Stimulated activated CD4-positive, alpha-beta T cell treated with anti-CD3 and anti-CD28 coated beads, Interleukin-2, amount 100 ng/mL, for 24 hours (primary cell): ENCODE results near the gene TIE1.
"Not testable (repeated sequence)": the region's sequence is repeated elsewhere in the genome, so short reads cannot be mapped to it uniquely, and the experiment has no call there.

Experiments used
- DNase-seq, 2 donors: peaks; one replicate each; pipeline ENCODE4 v3.0.0-alpha.2; 2020

The TIE1 gene

DNA sequence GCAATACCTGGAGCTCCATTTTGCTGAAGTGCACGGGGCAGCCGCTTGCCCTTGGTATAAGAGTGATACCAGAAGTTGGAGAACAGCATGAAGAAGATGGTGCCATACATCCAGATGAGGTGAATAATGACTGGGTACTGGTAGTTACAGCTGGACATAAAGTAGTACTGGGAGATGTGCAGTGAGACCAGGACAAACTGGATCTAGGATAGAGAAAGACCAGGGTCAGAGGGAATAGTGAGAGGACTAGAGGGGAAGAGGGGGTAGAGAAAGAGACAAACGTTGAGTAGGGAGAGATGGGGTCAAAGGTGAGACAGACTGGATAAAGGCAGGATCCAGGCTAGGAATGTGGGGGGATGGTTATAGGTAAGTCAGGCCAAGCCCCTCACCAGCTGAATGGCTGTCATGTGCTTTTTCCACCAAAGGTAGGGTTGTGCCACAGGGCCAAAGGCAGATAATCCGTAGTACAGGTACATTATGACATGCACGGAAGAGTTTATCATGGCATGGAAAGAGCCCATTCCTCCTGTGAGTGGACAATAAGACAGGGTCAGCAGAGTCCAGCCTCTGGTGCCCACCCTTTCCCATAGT is 63.2 kb downstream of the TIE1 start:
- no peak for DNase-seq

- no peak for DNase-seq
Measured at GRCh38 chr1:43365678-43366077, 64.9 kb downstream of the TIE1 start.

GRCh38 chr1:43366179-43366578 is 65.4 kb downstream of the TIE1 start:
- no peak for DNase-seq

GRCh38 chr1:43366601-43367025 is 65.8 kb downstream of the TIE1 start:
- no peak for DNase-seq

DNA sequence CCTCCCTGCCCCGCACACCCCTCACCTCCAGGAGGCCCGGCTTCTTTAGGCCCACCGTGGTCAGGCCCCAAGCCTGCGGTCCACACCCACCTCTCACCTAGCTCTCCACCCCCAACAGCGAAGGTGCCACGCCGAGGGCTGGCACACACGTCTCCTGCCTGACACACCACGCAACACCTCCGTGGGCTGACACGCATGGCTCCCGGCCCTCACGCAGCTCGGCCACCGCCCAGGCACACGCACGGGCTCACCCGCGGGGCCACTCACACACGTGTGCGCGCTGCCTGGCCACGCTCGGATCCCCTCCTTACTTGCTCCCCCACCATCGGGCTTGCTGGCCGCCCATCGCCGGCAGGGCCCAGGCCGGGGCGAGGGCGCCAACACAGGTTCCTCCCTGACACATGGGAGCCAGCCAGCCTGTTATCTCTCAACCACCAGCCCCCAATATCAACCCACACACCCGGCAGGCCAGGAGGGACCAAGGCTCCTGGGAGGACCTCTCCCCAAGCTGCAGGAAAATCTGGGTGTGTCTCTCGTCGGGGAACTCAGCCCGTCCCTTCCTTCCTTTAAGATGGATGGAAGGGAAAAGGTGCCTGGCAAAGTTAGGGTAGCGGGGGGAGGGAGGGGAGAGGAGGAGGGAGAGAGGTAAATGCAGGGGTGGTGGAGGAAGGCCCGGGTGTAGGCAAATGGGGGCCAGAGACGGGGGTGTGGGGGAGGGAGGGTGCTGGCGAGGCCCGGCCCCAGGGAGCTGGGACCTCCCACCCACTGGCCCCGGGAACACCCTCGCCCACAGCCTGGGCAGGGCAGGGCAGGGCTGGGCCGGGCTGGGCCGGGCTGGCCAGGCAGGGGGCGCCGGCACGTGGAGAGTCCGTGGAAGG is 66.5 kb downstream of the TIE1 start:
- peak; percentile 45 to 47 for DNase-seq

GRCh38 chr1:43367904-43368645 is 67.3 kb downstream of the TIE1 start, which contains the start of gene ELOVL1:
Gene ELOVL1 (minus strand): TSS chr1:43368011. CDS start chr1:43365609, 2,402 bp downstream.
- DNase-seq = peak; percentile 91 to 94

GRCh38 chr1:43368646-43369020 is 67.9 kb downstream of the TIE1 start:
- DNase-seq = no peak

- DNase-seq = not testable (repeated sequence)
Measured at GRCh38 chr1:43369779-43370178, 69.0 kb downstream of the TIE1 start.

GRCh38 chr1:43370564-43370963 is 69.8 kb downstream of the TIE1 start:
- no peak for DNase-seq

GRCh38 chr1:43372172-43372571 is 71.4 kb downstream of the TIE1 start:
- no peak for DNase-seq
